Ectodermal cell (in vitro differentiated cells): ENCODE data around the gene SCYL3. TPM values are rescaled to one million over a fixed set of nuclear protein-coding genes. Genes with fewer than 3 reads are reported as not detected.

ENCODE experiments used
- H3K27ac ChIP-seq: 2 replicates; pipeline ENCODE4 v1.7.0; 2013; ENCODE audit warnings: mild to moderate bottlenecking, low read depth, low read length; ENCODE audit not compliant: insufficient read depth, poor library complexity, severe bottlenecking
- H3K27me3 ChIP-seq: 2 replicates; pipeline ENCODE4 v1.7.0; 2013; ENCODE audit warnings: mild to moderate bottlenecking, low read length; ENCODE audit not compliant: insufficient read depth, control insufficient read depth, poor library complexity, severe bottlenecking
- H3K36me3 ChIP-seq: one replicate; pipeline ENCODE4 v1.7.0; 2013; ENCODE audit warnings: low read length; ENCODE audit not compliant: control insufficient read depth, insufficient read depth
- H3K4me1 ChIP-seq: one replicate; pipeline ENCODE4 v1.7.0; 2013; ENCODE audit warnings: low read length; ENCODE audit not compliant: control insufficient read depth, insufficient read depth
- H3K4me3 ChIP-seq: 2 replicates; pipeline ENCODE4 v1.7.0; 2013; ENCODE audit warnings: low read depth, low read length, control low read depth; ENCODE audit not compliant: insufficient read depth
- H3K9me3 ChIP-seq: 2 replicates; pipeline ENCODE4 v1.7.0; 2013; ENCODE audit warnings: mild to moderate bottlenecking, low read length, moderate library complexity; ENCODE audit not compliant: control insufficient read depth
- WGBS, 2 experiments: methylation state at CpG; one replicate each; pipeline ENCODE4 v1.1.7; 2013; ENCODE audit warnings: missing lambda C conversion rate in 2 of 2; 5-methylcytosine and 5-hydroxymethylcytosine counted together
- polyA plus RNA-seq, 4 experiments: library from polyadenylated mRNA; stranded (reverse); fragments of 50-300 nt; gene quantifications; one replicate each; pipeline ENCODE4 v1.2.3, GENCODE V29; 2013

The SCYL3 gene
- 8.8 TPM for polyA plus RNA-seq (2013, experiment 1 of 4)
- polyA plus RNA-seq (2013, experiment 2 of 4), result 10.0 TPM
- polyA plus RNA-seq (2013, experiment 3 of 4), result 7.3 TPM
- 8.7 TPM for polyA plus RNA-seq (2013, experiment 4 of 4)

GRCh38 chr1:169893645-169894423 is at the start of gene SCYL3:
Gene SCYL3, minus strand, starts transcription at chr1:169893896. Its CDS starts 5,056 bp downstream, at chr1:169888840.
- peak within 1 kb of the TSS; percentile 85 for H3K4me3 ChIP-seq
- H3K27ac ChIP-seq, result peak within 1 kb of the TSS; percentile 95
- 0% methylated on average over 51 to 52 of the region's 52 CpGs for WGBS, 2 experiments
- peaks cover 5% of the 10 kb centered on the region for H3K4me1 ChIP-seq
- H3K36me3 ChIP-seq, result no peaks in the 10 kb centered on the region
- no peaks in the 10 kb centered on the region for H3K27me3 ChIP-seq
- H3K9me3 ChIP-seq, result no peaks in the 10 kb centered on the region

DNA sequence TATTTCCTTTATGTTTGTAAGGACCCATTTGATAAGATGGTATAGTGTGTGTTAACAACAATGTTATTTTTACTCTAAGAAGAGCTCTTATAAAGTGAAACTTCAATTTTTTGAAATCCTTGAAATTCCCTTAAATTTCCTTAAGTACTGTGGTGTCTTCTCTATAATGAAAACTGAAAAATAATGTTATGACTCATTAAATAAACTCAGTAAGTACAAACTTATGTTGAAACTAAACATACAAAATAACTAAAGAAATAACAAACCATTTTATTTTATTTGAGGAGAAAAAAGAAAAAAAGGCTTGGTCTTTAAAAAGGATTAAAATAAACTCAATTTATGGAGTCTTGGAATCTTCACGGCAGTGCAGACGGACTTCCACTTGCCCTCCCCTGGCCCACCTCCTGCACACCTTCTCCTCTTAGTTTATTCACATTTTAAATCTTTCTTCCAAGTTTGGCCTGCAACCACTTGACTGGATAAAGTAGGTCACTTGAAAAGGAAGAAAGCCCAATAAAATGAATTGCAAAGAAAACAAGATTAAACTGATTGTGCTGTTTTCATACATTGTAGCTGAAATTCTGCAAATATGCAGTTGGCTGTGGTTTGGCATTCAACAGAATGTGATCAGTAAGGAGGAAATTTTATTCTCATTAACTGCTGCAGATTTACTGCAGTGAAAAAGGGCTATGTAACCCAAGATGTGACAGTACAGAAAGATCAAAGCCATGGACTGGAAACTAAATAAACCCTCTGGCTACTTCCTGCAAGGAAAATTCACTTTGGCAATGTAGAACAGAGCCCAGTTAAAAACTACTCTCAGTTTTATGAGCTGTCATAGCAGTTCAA is 48.5 kb upstream of the SCYL3 start:
- no peak overlapping the region for H3K27ac ChIP-seq
- H3K9me3 ChIP-seq, result no peaks in the 10 kb centered on the region
- H3K4me1 ChIP-seq, result no peaks in the 10 kb centered on the region
- H3K27me3 ChIP-seq, result no peaks in the 10 kb centered on the region
- H3K36me3 ChIP-seq, result no peaks in the 10 kb centered on the region
- H3K4me3 ChIP-seq, result no peak overlapping the region
- 93 to 100% methylated on average over 2 of the region's 2 CpGs for WGBS, 2 experiments

DNA sequence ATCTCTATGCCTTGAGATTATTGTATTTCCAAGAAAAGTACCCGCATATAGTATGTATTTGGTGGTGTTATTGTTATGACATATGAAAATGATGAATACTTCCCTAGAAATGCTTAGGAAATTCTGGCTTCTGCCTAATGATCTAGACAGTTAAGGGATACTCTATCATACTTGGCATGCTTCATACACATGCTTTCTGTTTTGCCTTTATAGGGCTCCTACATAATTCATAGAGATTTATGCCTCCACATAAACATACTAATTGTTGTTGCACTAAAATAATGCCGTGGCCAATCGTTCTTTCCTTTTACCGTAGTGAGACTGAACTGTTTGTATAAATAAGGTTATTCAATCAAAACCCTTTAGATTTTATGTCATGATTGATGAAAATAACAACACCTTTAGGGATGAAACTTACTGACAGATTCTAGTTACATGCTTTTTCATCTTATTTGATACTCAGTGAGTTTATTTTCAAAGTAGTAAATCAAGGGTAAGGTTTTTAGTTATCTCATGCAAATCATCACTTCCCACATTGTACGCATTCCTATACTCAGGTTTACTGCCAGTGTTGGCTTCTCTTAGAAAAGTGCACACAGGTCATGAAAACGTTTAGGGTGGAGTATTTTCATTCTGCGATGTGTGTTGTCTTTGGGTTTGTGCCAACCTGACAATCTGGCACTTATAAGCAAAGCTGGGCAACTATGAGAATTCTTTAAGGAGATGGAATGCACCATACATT is 40.5 kb upstream of the SCYL3 start:
- Histone ChIP-seq H3K9me3 (no peaks in the 10 kb centered on the region), H3K27ac (no peak overlapping the region), H3K36me3 (no peaks in the 10 kb centered on the region), H3K4me3 (no peak overlapping the region), H3K27me3 (no peaks in the 10 kb centered on the region), H3K4me1 (no peaks in the 10 kb centered on the region)
- 88 to 91% methylated on average over 5 to 7 of the region's 7 CpGs for WGBS, 2 experiments

DNA sequence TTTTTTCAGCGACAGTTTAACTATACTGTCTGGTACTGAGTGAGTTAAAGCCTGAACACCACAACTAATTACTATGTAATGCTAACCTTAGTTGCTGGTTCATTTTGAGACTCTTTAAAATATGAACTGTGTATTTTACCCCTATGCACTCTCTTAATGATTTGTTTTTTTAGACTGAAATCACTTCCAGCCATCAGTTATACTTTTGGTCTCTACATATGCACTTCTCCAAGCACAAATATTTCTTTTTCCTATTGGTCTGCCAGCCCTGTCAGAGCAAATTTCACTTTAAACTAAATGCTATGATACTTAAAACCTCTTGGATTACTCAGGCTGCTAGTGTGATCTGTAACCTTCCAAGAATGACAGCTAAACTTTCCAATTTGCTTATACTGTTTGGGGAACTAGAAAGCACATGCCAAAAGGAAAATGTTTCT is 38.1 kb upstream of the SCYL3 start:
- Histone ChIP-seq H3K36me3 (no peaks in the 10 kb centered on the region), H3K27me3 (no peaks in the 10 kb centered on the region), H3K27ac (no peak overlapping the region), H3K9me3 (no peaks in the 10 kb centered on the region), H3K4me3 (no peak overlapping the region), H3K4me1 (no peaks in the 10 kb centered on the region)
- 100% methylated on average over 1 of the region's 1 CpG for WGBS, 2 experiments

- Histone ChIP-seq H3K4me1 (no peaks in the 10 kb centered on the region), H3K9me3 (no peaks in the 10 kb centered on the region), H3K27me3 (no peaks in the 10 kb centered on the region), H3K36me3 (no peaks in the 10 kb centered on the region), H3K27ac (no peak overlapping the region), H3K4me3 (no peak overlapping the region)
- no CpG with 5 or more reads among the region's 1 CpG for WGBS, 2 experiments
These were observed 35.5 kb upstream of the SCYL3 start for GRCh38 chr1:169929210-169929526.

DNA sequence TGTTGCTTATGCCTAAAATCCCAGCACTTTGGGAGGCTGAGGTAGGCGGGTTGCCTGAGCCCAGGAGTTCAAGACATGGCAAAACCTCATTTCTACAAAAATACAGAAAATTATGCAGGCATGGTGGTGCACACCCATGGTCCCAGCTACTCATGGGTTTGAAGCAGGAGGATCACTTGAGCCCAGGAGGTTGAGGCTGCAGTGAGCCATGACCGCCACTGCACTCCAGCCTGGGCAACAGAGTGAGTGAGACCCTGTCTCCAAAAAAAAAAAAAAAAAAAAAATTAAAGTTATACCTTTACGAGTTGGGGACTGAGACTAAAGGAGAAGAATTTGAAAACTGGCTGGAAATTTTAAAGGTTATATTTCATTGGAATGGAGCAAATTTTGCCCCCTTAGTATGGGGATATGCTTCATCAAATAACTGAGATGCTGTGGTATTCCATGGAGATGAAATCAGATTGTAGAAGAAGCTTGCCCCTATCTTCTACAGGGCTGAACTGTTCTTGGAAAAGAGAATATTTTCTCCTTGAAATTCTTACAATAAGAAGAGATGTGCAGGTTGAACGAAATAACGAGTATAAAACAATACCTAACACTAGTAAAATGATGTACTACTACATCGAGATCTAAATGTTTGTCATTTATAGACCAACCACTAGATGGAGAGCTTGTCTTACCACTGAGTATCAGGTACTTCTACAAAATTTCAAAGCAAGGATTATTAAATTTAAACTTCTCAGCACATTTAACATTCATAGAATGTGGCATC is 34.9 kb upstream of the SCYL3 start:
- no peaks in the 10 kb centered on the region for H3K4me1 ChIP-seq
- H3K27ac ChIP-seq, result no peak overlapping the region
- H3K4me3 ChIP-seq, result no peak overlapping the region
- H3K9me3 ChIP-seq, result no peaks in the 10 kb centered on the region
- no peaks in the 10 kb centered on the region for H3K36me3 ChIP-seq
- H3K27me3 ChIP-seq, result no peaks in the 10 kb centered on the region
- WGBS, 2 experiments, result 46 to 51% methylated on average over 3 to 5 of the region's 6 CpGs

GRCh38 chr1:169925505-169926482 is 32.1 kb upstream of the SCYL3 start:
- Histone ChIP-seq H3K27me3 (no peaks in the 10 kb centered on the region), H3K4me1 (no peaks in the 10 kb centered on the region), H3K27ac (no peak overlapping the region), H3K36me3 (no peaks in the 10 kb centered on the region), H3K9me3 (no peaks in the 10 kb centered on the region), H3K4me3 (no peak overlapping the region)
- 91 to 100% methylated on average over 1 of the region's 3 CpGs for WGBS, 2 experiments

DNA sequence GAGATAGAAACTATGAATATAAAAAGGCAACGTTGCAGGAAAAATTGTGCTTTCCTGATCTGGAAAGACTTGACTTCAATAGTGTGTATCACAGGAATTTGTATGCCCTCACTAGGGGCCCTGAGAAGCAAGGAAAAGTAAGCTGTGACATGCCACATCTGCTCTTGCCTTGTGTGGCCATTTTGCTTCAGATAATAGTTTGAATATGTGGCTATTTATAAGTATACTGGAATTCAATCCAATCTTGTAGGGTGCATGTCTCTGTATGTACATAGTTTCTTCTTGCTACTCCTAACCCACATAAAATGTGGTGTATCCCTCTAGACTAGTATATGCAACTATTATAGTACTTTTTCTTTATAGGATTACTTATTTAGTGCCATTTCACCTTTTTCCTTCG is 31.1 kb upstream of the SCYL3 start:
- no peak overlapping the region for H3K27ac ChIP-seq
- H3K4me3 ChIP-seq, result no peak overlapping the region
- H3K27me3 ChIP-seq, result no peaks in the 10 kb centered on the region
- H3K36me3 ChIP-seq, result no peaks in the 10 kb centered on the region
- WGBS, 2 experiments, result 84 to 91% methylated on average over 1 of the region's 2 CpGs
- H3K9me3 ChIP-seq, result no peaks in the 10 kb centered on the region
- no peaks in the 10 kb centered on the region for H3K4me1 ChIP-seq

GRCh38 chr1:169924063-169924462 is 30.4 kb upstream of the SCYL3 start:
- no peaks in the 10 kb centered on the region for H3K4me1 ChIP-seq
- 100% methylated on average over 2 of the region's 2 CpGs; no CpG with 5 or more reads in 1 of the 2 experiments for WGBS, 2 experiments
- no peaks in the 10 kb centered on the region for H3K36me3 ChIP-seq
- H3K9me3 ChIP-seq, result no peaks in the 10 kb centered on the region
- H3K27me3 ChIP-seq, result no peaks in the 10 kb centered on the region
- H3K4me3 ChIP-seq, result no peak overlapping the region
- H3K27ac ChIP-seq, result no peak overlapping the region
